GM21360 (cell line): ENCODE results near the gene PLPPR3.
"Not testable (repeated sequence)": the region's sequence is repeated elsewhere in the genome, so short reads cannot be mapped to it uniquely, and the experiment has no call there.

Source experiments
- ATAC-seq: cut with Tn5 transposase; IDR thresholded peaks from one replicate; pipeline ENCODE4 v1.9.1; 2021; ENCODE audit warnings: mild to moderate bottlenecking, moderate library complexity; ENCODE audit not compliant: unreplicated experiment

Gene PLPPR3

DNA sequence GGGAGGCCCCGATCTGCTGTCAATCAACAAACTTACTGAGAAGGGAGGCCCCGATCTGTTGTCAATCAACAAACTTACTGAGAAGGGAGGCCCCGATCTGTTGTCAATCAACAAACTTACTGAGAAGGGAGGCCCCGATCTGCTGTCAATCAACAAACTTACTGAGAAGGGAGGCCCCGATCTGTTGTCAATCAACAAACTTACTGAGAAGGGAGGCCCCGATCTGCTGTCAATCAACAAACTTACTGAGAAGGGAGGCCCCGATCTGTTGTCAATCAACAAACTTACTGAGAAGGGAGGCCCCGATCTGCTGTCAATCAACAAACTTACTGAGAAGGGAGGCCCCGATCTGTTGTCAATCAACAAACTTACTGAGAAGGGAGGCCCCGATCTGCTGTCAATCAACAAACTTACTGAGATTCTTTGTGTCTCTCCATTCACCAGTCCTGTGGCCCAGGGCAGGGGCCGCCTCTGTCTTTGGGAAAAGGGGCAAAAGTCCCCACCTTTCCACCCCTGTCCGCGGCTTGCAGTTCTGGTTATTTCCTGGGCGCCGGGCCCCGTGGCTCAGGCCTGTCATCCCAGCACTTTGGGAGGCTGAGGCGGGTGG lies 32.0 kb upstream of the PLPPR3 start:
- not testable (repeated sequence) for ATAC-seq

GRCh38 chr19:853014-853585 lies 31.3 kb upstream of the PLPPR3 start:
- no peak for ATAC-seq

DNA sequence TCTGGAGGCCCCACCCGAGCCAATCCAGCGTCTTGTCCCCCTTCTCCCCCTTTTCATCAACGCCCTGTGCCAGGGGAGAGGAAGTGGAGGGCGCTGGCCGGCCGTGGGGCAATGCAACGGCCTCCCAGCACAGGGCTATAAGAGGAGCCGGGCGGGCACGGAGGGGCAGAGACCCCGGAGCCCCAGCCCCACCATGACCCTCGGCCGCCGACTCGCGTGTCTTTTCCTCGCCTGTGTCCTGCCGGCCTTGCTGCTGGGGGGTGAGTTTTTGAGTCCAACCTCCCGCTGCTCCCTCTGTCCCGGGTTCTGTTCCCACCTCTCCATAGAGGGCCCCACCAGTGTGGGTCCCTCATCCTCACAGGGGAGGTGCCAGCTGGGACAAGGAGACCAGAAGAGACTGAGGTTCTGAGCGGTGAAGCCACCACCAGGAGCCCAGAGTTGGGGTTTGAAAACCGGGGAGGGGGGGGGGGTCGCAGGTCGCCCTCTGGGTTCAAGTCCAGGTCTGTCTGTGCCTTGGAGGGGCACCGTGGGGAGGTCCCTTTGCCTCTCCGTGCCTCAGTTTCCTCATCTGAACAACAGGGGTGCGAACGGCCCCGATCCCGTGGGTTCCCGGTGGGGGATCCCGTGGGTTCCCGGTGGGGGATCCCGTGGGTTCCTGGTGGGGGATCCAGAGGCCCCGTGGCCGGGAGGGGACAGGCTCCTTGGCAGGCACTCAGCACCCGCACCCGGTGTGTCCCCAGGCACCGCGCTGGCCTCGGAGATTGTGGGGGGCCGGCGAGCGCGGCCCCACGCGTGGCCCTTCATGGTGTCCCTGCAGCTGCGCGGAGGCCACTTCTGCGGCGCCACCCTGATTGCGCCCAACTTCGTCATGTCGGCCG lies 30.6 kb upstream of the PLPPR3 start, which contains the start of gene ELANE:
TSS of gene ELANE (plus strand) at position 168 of the 878 bp plus-strand sequence. CDS start at position 194, 26 bp downstream.
- ATAC-seq = no peak

GRCh38 chr19:850979-851335 lies 29.2 kb upstream of the PLPPR3 start:
- no peak for ATAC-seq

DNA sequence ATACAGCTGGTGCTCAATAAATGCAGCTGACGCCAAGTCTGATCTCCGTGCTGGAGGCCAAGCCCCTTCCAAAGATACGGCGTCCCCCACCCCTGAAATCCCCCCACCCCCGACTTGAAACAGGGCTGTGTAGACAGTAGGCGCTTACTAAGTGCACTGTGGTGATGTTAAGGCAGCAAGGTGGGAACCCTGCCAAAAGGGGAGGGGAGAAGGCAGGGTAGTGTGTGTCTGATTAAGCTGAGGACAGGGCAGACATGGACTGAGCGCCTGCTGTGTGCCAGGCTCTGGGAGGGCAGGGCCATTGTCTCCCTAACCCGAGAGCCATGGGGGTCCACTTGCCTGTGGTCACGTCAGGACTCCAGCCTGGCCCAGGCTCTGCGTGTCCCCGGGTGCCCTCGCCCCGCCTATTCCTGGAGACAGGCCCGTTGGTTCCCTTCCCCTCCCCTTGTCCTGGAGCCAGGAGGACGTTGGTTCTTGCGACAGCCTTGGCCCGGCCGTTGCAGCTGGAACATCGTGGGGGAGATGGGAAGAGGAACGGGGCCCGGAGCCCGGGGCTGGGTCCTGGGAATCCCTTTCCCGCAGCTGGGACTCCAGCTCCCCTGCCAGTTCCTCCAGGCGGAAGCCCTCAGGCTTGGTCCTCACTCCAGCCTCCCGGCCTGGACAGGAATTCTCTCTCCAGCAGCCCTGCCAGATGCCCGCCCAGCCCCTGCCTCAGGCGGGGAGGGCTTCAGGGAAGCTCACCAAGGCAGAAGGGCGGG lies 28.6 kb upstream of the PLPPR3 start:
- no peak for ATAC-seq

DNA sequence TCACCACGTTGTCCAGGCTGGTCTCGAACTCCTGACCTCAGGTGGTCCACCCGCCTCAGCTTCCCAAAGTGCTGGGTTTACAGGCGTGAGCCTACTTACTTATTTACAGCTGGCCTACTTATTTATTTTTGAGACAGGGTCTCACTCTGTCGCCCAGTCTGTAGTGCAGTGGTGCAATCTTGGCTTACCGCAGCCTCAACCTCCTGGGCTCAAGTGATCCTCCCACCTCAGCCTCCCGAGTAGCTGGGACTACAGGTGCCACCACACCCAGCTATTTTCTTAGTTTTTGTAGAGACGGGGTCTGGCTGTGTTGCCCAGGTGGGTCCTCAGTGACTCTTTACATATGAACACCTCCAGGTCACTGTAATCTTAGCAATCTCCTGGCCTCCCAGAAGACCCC lies 27.4 kb upstream of the PLPPR3 start:
- ATAC-seq = not testable (repeated sequence)

- no peak for ATAC-seq
These were observed 26.7 kb upstream of the PLPPR3 start for GRCh38 chr19:848386-848921.

DNA sequence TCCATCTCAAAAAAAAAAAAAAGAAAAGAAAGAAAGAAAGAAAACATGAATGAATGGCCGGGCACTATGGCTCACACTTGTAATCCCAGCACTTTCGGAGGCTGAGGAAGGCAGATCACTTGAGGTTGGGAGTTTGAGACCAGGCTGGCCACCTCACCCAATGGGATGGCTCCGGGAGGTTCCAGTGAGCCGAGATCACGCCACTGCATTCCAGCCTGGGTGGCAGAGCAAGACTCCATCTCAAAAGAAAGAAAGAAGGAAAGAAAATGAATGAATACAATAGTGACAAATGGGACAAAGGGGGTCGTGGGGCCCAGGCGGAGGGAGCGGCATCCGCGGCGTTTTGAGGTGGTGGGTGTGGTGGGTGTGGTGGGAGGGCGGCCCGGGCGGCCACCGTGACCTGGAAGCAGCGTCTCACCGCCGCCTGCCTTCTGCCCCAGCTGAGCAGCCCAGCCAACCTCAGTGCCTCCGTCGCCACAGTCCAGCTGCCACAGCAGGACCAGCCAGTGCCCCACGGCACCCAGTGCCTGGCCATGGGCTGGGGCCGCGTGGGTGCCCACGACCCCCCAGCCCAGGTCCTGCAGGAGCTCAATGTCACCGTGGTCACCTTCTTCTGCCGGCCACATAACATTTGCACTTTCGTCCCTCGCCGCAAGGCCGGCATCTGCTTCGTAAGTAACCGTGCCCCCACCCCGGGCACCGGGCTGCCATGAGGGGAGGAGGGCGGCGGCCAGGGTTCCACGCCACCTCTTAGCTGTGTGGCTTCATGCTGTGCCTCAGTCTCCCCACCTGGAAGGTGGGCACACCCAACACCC lies 24.2 kb upstream of the PLPPR3 start:
- ATAC-seq = no peak

- ATAC-seq = no peak
These were observed 22.8 kb upstream of the PLPPR3 start for GRCh38 chr19:844546-844971.

DNA sequence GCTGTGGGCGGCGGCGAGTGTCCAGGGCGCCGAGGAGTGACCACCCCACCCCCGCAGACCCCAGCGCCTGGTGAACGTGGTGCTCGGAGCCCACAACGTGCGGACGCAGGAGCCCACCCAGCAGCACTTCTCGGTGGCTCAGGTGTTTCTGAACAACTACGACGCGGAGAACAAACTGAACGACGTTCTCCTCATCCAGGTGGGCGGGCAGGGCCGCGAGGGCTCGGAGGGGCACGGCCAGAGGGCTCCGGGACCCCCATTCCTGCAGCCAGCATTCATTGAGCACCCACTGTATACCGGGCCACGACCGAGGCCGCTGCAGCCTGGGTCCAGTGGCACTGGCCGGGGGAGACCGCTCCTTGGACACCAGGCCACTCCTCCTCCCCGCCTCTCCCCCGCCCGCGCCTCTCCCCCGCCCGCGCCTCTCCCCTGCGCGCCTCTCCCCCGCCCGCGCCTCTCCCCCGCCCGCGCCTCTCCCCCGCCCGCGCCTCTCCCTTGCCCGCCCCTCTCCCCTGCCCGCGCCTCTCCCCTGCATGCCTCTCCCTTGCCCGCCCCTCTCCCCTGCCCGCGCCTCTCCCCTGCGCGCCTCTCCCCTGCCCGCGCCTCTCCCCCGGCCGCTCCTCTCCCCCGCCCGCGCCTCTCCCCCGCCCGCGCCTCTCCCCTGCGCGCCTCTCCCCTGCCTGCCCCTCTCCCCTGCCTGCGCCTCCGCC lies 22.2 kb upstream of the PLPPR3 start:
- ATAC-seq = no peak

DNA sequence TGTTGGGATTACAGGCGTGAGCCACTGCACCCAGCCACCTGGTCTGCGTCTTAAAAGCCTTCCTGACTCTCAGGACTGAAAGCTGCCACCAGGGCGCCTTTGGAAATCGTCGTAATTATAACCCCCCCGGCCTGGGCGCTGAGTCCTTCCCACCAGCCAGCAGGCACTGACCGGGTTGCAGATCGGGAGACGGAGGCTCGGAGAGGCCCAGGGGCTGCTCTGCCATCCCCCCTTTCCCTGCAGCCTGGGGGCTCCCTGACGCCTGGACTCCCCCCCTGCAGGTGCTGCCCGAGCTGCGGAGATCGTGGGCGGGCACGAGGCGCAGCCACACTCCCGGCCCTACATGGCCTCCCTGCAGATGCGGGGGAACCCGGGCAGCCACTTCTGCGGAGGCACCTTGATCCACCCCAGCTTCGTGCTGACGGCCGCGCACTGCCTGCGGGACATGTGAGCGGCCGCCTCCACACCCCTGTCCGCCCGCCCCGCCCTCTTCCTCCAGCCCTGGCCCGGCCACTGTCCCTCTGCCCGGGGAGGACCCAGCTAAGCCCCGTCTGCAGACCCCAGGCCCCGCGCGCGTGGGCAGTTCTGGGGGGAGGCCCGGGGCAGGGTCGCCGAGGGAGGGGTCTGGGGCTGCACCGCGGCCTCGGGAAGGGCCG lies 21.6 kb upstream of the PLPPR3 start:
- no peak for ATAC-seq

DNA sequence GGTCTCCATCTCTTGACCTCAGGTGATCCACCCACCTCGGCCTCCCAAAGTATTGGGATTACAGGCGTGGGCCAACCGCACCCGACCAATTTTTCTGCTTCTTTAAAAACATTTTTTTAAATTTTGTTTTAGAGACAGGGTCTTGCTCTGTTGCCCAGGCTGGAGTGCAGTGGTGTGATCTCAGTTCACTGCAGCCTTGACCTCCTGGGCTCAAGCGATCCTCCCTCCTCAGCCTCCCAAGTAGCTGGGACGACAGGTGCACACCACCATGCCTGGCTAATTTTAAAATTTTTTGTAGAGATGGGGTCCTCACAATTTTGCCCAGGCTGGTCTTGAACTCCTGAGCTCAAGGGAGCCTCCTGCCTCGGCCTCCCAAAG lies 21.0 kb upstream of the PLPPR3 start:
- ATAC-seq = not testable (repeated sequence)

- no peak for ATAC-seq
These were observed 18.9 kb upstream of the PLPPR3 start, which contains the start of gene PRTN3 for GRCh38 chr19:840519-841206. PRTN3 (plus strand) TSS chr19:840999; CDS start chr19:841009, 10 bp downstream.

DNA sequence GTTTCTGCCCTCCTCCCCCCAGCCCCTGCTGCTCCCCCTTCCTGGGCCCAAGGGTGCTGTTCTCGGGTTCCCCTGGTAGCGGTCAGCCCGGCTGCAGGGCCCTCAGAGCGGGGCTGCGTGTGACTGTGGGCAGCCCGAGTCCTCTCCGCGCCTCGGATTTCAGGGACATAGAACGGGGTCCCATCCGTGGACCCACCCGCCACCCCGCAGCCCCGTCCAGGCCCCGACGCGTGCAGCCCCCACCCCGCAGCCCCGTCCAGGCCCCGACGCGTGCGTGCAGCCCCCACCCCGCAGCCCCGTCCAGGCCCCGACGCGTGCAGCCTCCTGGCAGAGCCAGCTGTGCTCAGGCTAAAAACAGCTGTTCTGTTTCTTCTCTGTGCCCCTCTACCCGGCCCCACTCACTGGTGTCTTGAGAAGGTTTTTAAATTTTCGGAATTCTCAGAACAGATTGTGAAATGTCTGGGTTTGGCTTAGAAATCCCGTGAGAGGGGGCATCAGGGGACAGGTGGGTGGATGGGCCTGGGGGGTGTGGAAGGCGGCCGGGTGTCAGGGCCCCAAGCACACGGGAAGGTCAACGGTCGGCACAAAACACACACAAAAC lies 13.6 kb upstream of the PLPPR3 start:
- ATAC-seq = no peak

DNA sequence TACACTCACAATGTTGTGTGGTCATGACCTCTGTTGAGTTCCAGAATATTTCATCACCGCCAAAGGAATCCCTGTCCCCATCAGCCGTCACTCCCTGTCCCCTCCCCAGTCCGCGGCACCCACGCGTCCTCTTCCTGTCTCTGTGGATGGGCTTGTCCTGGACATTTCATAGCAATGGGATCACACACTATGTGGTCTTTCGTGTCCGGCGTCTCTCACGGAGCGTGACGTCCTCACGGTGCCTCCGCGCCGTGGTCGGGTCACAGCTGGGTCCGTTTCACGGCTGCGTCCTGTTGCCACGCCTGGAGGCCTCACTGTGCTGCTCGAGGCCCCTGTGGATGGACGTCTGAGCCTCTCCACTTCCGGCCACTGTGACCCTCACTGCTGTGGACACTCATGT lies 12.5 kb upstream of the PLPPR3 start:
- ATAC-seq = no peak

- no peak for ATAC-seq
These were observed 9.9 kb upstream of the PLPPR3 start for GRCh38 chr19:831407-832369.
